Spleen (tissue), 11 donors: ENCODE measurements around the gene AP1M1. TPM values are rescaled to one million over a fixed set of nuclear protein-coding genes. Genes with fewer than 3 reads are reported as not detected.

Source experiments
- DNase-seq: peaks from one replicate; pipeline ENCODE4 v3.0.0-alpha.2; 2020
- H3K27ac ChIP-seq, 8 donors: fragments of 200-600 bp; sonication (generic) in 7 of 8; 1 replicate in 4 of 8; 2 replicates in 4 of 8; pipeline versions ENCODE4 v1.5.0 to v1.8.0; 2016 to 2021; ENCODE audit warnings: inconsistent platforms in 4 of 8, mild to moderate bottlenecking in 4 of 8, moderate library complexity in 1 of 8
- H3K27me3 ChIP-seq, 7 donors: fragments of 200-600 bp; sonication (generic) in 6 of 7; replicated peaks in 1 of 7; 1 replicate in 4 of 7; 2 replicates in 3 of 7; pipeline versions ENCODE4 v1.5.0 to v1.8.0; 2016 to 2021; ENCODE audit warnings: inconsistent platforms in 3 of 7, mild to moderate bottlenecking in 1 of 7
- H3K36me3 ChIP-seq, 6 donors: fragments of 200-600 bp; sonication (generic) in 5 of 6; 1 replicate in 4 of 6; 2 replicates in 2 of 6; pipeline versions ENCODE4 v1.5.0 to v1.8.0; 2016 to 2021; ENCODE audit warnings: inconsistent platforms in 2 of 6
- H3K4me1 ChIP-seq, 6 donors: fragments of 200-600 bp; sonication (generic) in 5 of 6; 1 replicate in 3 of 6; 2 replicates in 3 of 6; pipeline versions ENCODE4 v1.5.0 to v1.8.0; 2016 to 2021; ENCODE audit warnings: inconsistent platforms in 3 of 6
- H3K4me3 ChIP-seq, 8 donors: fragments of 200-600 bp; sonication (generic) in 7 of 8; 1 replicate in 4 of 8; 2 replicates in 4 of 8; pipeline versions ENCODE4 v1.5.0 to v1.8.0; 2016 to 2021; ENCODE audit warnings: inconsistent platforms in 4 of 8, mild to moderate bottlenecking in 4 of 8, moderate library complexity in 2 of 8
- H3K9me3 ChIP-seq, 8 donors: fragments of 200-600 bp; sonication (generic) in 7 of 8; 1 replicate in 4 of 8; 2 replicates in 4 of 8; pipeline versions ENCODE4 v1.5.0 to v1.8.0; 2016 to 2021; ENCODE audit warnings: inconsistent platforms in 4 of 8
- POLR2A ChIP-seq, 3 donors: fragments of 450-650 bp; IDR thresholded peaks; one replicate each; pipeline ENCODE4 v1.5.1; 2017; ENCODE audit warnings: antibody characterized with exemption in 3 of 3, mild to moderate bottlenecking in 1 of 3
- POLR2AphosphoS5 ChIP-seq, 3 donors: sonication (generic); formaldehyde crosslinking; IDR thresholded peaks; one replicate each; pipeline ENCODE4 v1.5.1; 2017; ENCODE audit warnings: antibody characterized with exemption in 3 of 3
- WGBS, 5 donors: extraction: QIAGEN DNeasy Blood & Tissue Kit in 3 of 5; methylation state at CpG; one replicate each; pipeline versions ENCODE4 v1.1.5 to v1.1.7; 2013 to 2018; 5-methylcytosine and 5-hydroxymethylcytosine counted together
- intact Hi-C: fragments of 100-400 bp; cut with DNase I; formaldehyde crosslinking; loops from one replicate; pipeline ENCODE4 v1.15.0; 2023; ENCODE audit warnings: low total_unique reads
- polyA plus RNA-seq, 3 donors: library from polyadenylated mRNA; stranded (reverse); fragments of 200-250 nt; gene quantifications; one replicate each; pipeline ENCODE4 v1.2.1, GENCODE V29; 2013
- total RNA-seq, 7 donors: library from RNA; depleted of rRNA in 3 of 7; stranded (reverse); fragments of >200 nt in 3 of 7; fragmentation: NEBNext Ultra II Directional in 4 of 7; extraction: Animal tissue kit (Norgen Biotek cat#: 25700) in 4 of 7; gene quantifications; one replicate each; pipeline versions ENCODE4 v1.1.0 to v1.2.1, GENCODE V29; 2016 to 2021
- TF ChIP-seq, protein P1 (sequence below), 11 experiments: fragments of 200-600 bp in 7 of 11; fragments of 450-650 bp in 4 of 11; sonication (generic) in 4 of 11; IDR thresholded peaks in 8 of 11; conservative IDR thresholded peaks in 3 of 11; 1 replicate in 7 of 11; 2 replicates in 4 of 11; pipeline versions ENCODE4 v1.4.0 to v1.8.0; 2016 to 2021; ENCODE audit warnings: antibody characterized with exemption in 11 of 11, inconsistent platforms in 4 of 11, mild to moderate bottlenecking in 1 of 11
- donor health status: healthy with polysubstance abuse.
- donor health status: DM: no; HTN: no; CAD: no; lungs with moderate emphysema.
- donor health status: DM: no; HTN: no; CAD: no.
- donor health status: Bipolar disorder and iron deficiency.
- donor health status: healthy.
- donor health status: DM: no; HTN: no; CAD: no.
- donor health status: DM: yes; HTN: yes; CAD: no.

AP1M1 gene
- total and polyA plus RNA-seq, 10 donors, result 27.9 to 82.8 (median 60.5) TPM

DNA sequence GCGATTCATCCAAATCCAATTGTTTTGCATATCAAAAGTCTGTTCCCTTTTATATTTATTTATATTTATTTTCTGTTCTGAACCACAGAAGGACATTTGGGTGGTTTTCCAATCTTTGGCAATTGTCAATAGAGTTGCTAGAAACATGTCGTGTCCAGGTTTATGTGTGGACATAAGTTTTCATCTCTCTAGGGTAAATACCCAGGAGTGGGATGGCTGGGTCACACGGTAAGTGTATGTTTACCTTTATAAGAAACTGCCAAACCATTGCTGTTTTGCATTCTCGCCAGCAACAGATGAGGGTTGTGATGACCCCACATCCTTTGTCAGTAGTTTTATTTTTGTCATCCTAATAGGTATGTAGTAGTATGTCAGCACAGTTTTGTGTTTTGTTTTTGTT, 12.5 kb downstream of the AP1M1 start:
- Histone ChIP-seq H3K4me1 (peaks cover 0 to 6% (median 0%) of the 10 kb centered on the region in 6 donors), H3K9me3 (no peaks in the 10 kb centered on the region), H3K27ac (no peak overlapping the region), H3K27me3 (no peaks in the 10 kb centered on the region), H3K36me3 (peaks cover 0 to 96% (median 66%) of the 10 kb centered on the region in 6 donors), H3K4me3 (no peak overlapping the region)
- intact Hi-C loops, result no loop called here
- 93 to 97% (median 95%) methylated on average over 4 of the region's 4 CpGs for WGBS, 5 donors
- no peak for DNase-seq
- TF ChIP-seq, protein P1, sequence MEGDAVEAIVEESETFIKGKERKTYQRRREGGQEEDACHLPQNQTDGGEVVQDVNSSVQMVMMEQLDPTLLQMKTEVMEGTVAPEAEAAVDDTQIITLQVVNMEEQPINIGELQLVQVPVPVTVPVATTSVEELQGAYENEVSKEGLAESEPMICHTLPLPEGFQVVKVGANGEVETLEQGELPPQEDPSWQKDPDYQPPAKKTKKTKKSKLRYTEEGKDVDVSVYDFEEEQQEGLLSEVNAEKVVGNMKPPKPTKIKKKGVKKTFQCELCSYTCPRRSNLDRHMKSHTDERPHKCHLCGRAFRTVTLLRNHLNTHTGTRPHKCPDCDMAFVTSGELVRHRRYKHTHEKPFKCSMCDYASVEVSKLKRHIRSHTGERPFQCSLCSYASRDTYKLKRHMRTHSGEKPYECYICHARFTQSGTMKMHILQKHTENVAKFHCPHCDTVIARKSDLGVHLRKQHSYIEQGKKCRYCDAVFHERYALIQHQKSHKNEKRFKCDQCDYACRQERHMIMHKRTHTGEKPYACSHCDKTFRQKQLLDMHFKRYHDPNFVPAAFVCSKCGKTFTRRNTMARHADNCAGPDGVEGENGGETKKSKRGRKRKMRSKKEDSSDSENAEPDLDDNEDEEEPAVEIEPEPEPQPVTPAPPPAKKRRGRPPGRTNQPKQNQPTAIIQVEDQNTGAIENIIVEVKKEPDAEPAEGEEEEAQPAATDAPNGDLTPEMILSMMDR (IDR thresholded peaks at IDR 0.05 in 8 of 11, conservative IDR thresholded peaks at IDR 0.05 in 3 of 11), result no peak
- TF ChIP-seq POLR2AphosphoS5 (IDR thresholded peaks at IDR 0.05), result no peak
- no peak for TF ChIP-seq POLR2A (IDR thresholded peaks at IDR 0.05)

- DNase-seq, result no peak
- Histone ChIP-seq H3K36me3 (peaks cover 0 to 96% (median 51%) of the 10 kb centered on the region in 6 donors), H3K9me3 (no peaks in the 10 kb centered on the region), H3K4me1 (peaks cover 0 to 19% (median 4%) of the 10 kb centered on the region in 6 donors), H3K27me3 (no peaks in the 10 kb centered on the region), H3K27ac (no peak overlapping the region), H3K4me3 (no peak overlapping the region)
- intact Hi-C loops, result no loop called here
- TF ChIP-seq, protein P1 (IDR thresholded peaks at IDR 0.05 in 8 of 11, conservative IDR thresholded peaks at IDR 0.05 in 3 of 11), result no peak
- TF ChIP-seq POLR2A (IDR thresholded peaks at IDR 0.05) (no peak), POLR2AphosphoS5 (IDR thresholded peaks at IDR 0.05) (no peak)
Observed at GRCh38 chr19:16213076-16213475, 15.4 kb downstream of the AP1M1 start.

- peak overlapping the region in 2 of 8 donors; percentile 46 to 55 for H3K27ac ChIP-seq
- 70 to 90% (median 85%) methylated on average over 9 to 13 of the region's 13 CpGs for WGBS, 5 donors
- H3K27me3 ChIP-seq, result no peaks in the 10 kb centered on the region
- intact Hi-C loops, result no loop called here
- H3K9me3 ChIP-seq, result peaks cover 6 to 30% (median 27%) of the 10 kb centered on the region in 8 donors
- DNase-seq, result peak; percentile 53
- peaks cover 0 to 30% (median 6%) of the 10 kb centered on the region in 6 donors for H3K4me1 ChIP-seq
- no peak overlapping the region for H3K4me3 ChIP-seq
- TF ChIP-seq POLR2AphosphoS5 (IDR thresholded peaks at IDR 0.05), result peak in 1 of 3 donors; percentile 40
- no peak for TF ChIP-seq POLR2A (IDR thresholded peaks at IDR 0.05)
- TF ChIP-seq, protein P1 (IDR thresholded peaks at IDR 0.05 in 8 of 11, conservative IDR thresholded peaks at IDR 0.05 in 3 of 11), result no peak
- peaks cover 4 to 96% (median 54%) of the 10 kb centered on the region in 6 donors for H3K36me3 ChIP-seq
Observed at GRCh38 chr19:16216744-16217670, 19.3 kb downstream of the AP1M1 start.
